OCI-LY3 (cell line): ENCODE measurements around the gene UGT1A3.

Source experiments
- CTCF ChIP-seq: fragments of 200-600, 300-600 bp; sonication (generic); IDR thresholded peaks from 2 replicates; pipeline ENCODE4 v1.5.1; 2014; ENCODE audit warnings: antibody characterized with exemption, low read length, low read depth
- EZH2phosphoT487 ChIP-seq: fragments of 200-600 bp; shearing (Covaris generic); IDR thresholded peaks from 2 replicates; pipeline ENCODE4 v1.6.1; 2018; ENCODE audit warnings: antibody characterized with exemption, mixed run types, low read depth

- no peak for TF ChIP-seq CTCF
- no peak for TF ChIP-seq EZH2phosphoT487
Measured at GRCh38 chr2:233691443-233692433, 37.1 kb upstream of the UGT1A3 start.
